Endometrium (tissue), 2 donors: ENCODE results near the gene KIFC3.

Source experiments
- FAIRE-seq: peaks from 2 replicates; lab custom pipeline; 2012; peaks lifted over from hg19 to GRCh38; lab: Jason Lieb, UNC
- donor health status: control.
- donor health status: control.

KIFC3 gene

GRCh38 chr16:57765160-57765728, 37.0 kb downstream of the KIFC3 start:
- no peak for FAIRE-seq

- FAIRE-seq, result no peak
These were observed 37.7 kb downstream of the KIFC3 start for GRCh38 chr16:57764341-57765159.

DNA sequence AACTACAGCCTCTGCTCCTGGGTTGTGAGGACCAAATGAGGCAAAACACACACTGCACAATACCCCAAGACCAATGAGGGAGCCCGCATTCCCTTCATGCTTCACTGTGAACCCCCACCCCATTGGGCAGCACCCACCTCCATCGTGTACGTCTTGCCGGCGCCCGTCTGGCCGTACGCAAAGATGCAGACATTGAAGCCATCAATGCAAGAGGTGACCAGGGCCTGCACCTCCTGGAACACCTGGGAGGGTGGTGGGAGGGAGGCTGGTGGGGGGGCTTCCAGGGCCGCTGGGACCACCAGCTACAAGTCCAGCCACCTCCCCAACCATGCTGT, 38.3 kb downstream of the KIFC3 start:
- FAIRE-seq, result no peak

DNA sequence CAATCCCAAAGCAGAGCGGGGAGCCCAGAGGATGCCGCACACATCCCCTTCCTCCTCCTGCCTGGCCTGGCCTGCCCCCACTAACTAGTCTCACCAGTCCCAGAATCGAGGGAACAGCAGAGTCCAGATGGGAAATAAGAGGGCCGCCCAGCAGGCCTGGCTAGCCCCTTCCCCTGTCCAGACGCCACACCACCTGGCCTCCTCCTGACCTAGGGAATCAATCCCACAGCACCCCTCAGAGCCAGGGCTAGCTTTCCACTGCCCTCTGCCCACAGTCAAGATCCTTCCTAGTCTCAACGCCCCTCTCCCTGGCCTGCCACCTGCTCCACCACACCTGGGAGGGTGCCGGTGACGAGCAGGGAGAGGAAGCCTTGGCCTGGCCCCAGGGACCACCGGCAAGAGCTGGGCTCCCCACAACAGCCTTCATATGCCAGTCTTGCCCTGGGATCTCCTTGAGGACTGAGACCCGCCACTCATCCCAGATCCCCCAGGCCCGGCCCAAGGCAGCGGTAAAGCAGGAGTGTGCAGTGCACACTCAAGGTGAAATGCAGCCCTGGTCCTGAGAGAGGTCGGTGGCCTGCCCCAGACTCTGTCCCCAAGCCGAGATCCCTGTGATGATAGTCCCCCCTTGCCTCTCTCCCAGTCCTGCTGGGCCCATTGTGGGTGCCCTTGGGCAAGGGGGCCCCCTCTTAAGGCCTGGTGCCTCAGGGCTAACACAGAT, 38.8 kb downstream of the KIFC3 start:
- no peak for FAIRE-seq

DNA sequence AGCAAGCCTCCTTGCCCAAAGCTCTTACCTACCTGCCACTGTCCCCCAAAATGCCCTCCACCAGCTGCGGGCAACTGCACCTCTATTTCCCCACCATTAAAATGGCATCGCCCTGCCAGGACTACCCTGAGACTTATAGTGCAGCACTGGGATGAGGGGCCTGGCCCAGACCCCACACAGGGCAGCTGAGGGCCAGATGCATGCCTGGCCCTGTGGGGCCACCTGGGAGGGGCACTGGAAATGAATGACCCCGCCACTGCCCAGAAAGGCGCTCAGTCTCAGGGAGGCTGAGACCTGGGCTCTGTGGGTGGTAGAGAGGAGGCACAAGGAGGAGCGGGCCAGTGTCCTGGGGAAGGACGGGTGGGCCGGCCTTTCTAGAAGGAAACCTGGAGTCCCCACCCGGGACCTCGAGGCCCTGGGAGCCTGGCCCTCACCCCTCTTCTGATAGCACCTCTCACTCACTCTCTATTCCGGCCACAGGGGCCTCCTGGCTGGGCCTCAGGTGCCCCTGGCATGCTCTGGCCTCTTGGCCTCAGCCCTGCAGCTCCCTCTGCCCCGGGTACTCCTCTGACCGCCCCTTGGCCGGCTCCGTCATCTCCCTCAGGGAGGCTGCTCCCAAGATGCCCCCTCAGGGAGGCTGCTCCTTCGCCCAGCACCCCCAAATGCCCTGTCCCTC, 39.8 kb downstream of the KIFC3 start:
- no peak for FAIRE-seq

- no peak for FAIRE-seq
These were observed 40.3 kb downstream of the KIFC3 start for GRCh38 chr16:57761957-57762356.

DNA sequence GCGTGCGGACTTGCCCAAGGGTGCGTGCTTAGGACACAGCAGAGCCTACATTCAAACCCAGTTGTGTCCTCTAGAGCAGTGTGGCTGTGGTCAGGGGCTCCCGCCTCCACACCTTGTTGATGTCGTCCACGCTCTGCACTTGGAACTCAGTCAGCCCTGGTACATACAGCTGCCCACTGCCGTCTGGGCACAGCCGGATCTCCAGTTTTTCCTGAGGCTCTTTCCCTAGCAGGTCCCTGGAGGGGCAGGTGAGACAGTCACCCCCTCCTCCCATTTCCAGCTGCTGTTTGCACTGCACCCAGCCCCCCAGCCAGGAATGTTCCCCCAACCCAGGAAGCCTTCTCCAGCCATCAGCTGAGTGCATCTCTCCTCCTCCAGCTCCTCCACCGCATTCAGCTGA, 41.0 kb downstream of the KIFC3 start:
- FAIRE-seq, result no peak

DNA sequence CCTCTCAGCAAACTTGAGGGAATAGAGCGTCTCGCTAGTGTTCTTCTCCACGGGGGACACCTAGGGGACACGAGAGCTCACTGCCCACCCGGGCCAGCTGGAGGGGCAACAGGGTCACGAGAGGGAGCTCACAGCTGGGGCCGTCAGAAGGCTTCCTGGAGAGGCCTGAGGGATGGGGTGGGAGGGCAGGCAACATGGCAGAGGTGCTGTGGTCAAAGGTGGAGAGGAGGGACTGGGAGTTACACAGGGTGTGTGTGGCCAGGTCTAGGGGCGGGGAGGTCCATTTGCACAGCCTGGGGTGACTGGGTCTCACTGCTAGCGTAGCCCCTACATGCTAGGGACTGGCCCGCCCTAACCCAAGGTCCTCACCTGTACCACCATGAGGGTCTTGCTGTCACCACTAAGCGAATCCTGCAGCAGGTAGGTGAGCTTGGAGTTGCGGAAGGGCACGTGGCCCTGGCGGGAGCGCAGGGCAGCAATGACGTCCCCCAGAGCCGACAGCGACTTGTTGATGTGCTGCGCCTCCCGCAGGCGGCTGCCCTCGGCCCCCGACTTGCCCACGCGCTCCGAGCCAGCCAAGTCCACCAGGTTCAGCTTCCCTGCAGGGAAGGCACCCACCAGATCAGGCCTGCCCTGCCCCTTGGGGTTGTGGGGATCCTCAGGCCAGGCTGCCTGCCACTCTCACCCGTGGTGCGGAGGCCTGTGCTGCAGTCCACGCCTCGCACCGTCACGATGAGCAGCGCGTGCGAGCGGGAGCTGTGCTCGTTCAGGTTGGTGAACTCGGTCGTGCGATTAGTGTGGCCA, 41.7 kb downstream of the KIFC3 start:
- FAIRE-seq, result no peak

DNA sequence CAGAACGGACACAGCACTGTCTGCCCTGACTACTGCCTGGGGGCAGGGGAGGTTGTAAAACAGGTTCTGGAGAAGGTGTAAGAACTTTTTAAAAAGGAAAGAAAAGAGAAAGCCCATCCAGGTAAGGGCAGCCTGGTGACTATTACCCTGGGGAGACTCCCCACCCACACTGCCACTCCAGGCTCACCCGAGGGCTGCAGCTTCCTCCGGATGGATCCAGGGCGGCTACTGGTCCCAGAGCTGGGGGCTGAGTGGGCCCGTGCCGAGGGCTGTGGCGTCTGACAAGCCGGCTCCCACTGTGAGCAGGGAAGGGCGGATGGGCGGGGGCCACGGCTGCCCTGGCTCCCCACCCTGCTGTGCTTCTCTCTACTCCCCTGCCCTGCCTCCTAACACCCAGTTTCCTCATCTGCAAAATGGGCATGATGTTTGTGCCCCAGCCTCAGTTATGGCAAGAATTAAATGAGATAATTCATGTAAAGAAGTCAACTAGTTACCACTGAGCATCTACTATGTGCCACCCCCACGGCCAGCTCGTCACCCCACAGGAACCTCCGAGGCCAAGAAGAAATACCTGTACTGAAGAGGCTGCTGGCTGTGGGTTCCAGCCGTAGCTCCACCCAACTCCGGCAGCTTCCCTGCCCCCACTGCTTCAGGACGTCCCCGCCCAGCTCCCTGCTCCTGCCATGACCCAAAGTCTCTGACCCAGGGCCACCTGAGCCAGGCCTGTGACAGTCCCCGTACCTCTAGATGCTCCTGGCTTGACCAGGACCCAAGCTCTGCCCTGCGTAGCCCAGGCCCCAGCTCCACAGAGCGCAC, 42.5 kb downstream of the KIFC3 start:
- no peak for FAIRE-seq

DNA sequence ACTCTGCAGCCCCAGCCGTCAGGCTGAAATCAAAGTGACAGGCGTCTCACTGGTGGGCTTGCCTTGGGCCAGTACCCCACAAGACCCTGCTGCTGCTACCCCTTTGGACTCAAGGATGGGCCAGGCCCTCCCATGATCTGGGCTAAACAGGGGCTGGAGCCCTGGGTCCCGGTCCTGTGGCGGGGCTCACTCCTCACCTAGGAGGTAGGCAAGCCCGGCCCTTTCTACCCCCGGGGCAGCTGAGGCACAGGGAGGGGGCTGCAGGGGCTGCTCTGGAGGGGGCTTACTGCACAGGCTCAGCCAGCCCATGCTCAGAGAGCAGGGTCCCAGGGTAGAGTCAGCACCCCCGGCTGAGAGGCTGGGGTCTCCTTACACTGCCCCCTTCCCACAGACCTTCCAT, 43.2 kb downstream of the KIFC3 start:
- FAIRE-seq, result no peak

GRCh38 chr16:57758331-57759117, 43.8 kb downstream of the KIFC3 start:
- no peak for FAIRE-seq

GRCh38 chr16:57757883-57758282, 44.4 kb downstream of the KIFC3 start:
- no peak for FAIRE-seq

- FAIRE-seq, result no peak
These were observed 44.9 kb downstream of the KIFC3 start for GRCh38 chr16:57757326-57757786.

GRCh38 chr16:57756424-57757325, 45.6 kb downstream of the KIFC3 start:
- no peak for FAIRE-seq

DNA sequence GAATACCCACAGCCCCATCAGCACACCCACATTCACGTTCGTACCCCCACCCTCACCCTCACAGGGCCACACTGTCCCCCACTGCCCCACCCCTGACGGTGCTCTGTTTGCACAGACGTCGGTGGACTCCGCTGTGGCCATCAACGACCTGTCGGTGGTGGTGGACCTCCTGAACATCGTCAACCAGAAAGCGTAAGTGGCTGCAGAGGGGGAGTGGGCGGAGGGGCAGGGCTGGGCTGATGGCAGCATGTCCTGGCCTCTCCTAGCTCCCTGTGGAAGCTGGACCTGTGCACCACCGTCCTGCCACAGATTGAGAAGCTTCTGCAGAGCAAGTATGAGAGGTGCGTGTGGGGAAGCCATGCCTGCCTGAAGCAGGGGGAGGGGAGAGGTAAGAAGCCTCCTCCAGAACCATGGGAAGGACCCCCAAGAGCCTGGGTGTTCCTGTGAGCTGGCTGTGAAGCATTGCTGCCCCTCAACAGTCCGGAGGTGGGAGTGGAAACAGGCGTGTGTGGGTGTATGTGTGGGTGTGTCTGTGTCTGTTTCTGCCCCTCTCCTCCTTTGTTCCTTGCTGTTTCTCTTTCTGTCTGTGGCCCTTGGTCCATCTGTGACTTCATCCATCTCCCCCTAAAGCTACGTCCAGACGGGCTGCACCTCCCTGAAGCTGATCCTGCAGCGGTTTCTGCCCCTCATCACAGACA, 46.4 kb downstream of the KIFC3 start:
- no peak for FAIRE-seq

DNA sequence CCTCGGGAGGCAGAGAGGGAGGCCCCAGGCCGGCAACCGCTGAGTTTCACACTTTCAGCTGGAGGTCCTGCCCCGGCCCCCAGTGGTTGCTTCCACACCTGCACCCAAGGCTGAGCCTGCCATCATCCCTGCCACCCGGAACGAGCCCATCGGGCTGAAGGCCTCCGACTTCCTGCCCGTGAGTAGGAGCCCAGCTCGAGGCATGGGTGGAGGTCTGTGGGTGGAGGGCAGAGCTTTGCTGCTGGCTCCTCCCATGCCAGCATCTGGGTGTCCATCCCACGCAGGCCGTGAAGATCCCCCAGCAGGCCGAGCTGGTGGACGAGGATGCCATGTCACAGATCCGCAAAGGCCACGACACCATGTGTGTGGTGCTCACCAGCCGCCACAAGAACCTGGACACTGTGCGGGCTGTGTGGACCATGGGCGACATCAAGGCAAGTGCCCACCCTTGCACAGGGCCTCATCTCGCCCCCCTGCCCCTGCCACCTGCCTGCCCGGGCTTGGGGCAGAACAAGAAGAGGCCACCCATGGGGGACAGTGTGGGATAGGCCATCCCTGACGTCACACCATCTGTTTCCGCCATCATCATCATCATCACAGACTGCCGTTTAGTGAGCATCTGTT, 47.1 kb downstream of the KIFC3 start:
- no peak for FAIRE-seq

DNA sequence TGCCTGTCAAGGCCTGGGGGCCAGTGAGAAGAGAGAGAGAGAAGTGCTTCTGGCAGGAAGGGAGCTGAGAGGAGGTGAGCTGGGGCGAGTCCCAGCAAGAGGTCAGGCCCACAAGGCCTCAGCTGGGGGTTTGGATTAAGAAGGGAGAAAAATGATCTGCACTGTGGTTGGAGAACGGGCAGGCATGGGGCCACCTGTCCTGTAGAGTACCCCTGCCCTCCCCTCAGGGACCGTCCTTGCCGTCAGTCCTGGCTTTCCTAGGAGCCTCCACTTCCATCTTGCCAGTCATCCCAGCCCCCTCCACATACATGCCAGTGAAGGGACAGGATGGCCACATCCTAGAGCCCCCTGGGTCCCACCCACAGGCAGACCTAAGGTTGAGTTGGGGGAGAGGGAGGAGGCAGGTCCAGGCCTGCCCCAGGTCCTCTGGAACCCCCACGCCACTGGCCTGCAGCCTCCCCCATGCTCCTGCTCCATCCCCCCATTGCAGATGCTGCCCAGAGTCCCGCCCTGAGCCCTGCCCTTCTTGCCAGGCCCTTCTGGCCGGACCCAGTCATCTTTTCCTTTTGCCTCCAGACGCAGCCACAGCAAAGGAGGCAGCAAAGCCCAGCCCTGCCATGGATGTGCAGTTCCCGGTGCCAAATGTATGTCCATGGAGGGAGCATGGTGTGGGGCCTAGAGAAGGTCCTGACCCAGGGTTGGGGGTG, 47.8 kb downstream of the KIFC3 start:
- FAIRE-seq, result no peak
